NCI-H526 treated with DMSO at 0.1 percent for 48 hours (cell line): ENCODE measurements around the gene CYP19A1.

ENCODE experiments used
- DNase-seq: peaks from one replicate; lab custom pipeline; 2025; lab: John Stamatoyannopoulos, UW

CYP19A1 gene

GRCh38 chr15:51323749-51324148 is 14.6 kb downstream of the CYP19A1 start:
- DNase-seq: no peak

- DNase-seq: no peak
Measured at GRCh38 chr15:51322621-51323296, 15.6 kb downstream of the CYP19A1 start.

- no peak for DNase-seq
Measured at GRCh38 chr15:51321316-51321715, 17.1 kb downstream of the CYP19A1 start.

- DNase-seq: no peak
Measured at GRCh38 chr15:51320843-51321242, 17.6 kb downstream of the CYP19A1 start.

GRCh38 chr15:51319539-51319938 is 18.9 kb downstream of the CYP19A1 start:
- DNase-seq: no peak

- no peak for DNase-seq
Measured at GRCh38 chr15:51318382-51319150, 19.8 kb downstream of the CYP19A1 start.

- DNase-seq: no peak
Measured at GRCh38 chr15:51316636-51317035, 21.8 kb downstream of the CYP19A1 start.

- DNase-seq: no peak
Measured at GRCh38 chr15:51315726-51316125, 22.7 kb downstream of the CYP19A1 start.

- DNase-seq: no peak
Measured at GRCh38 chr15:51314391-51315337, 23.7 kb downstream of the CYP19A1 start.

GRCh38 chr15:51313644-51314280 is 24.6 kb downstream of the CYP19A1 start:
- DNase-seq: no peak

- DNase-seq: no peak
Measured at GRCh38 chr15:51313074-51313393, 25.4 kb downstream of the CYP19A1 start.

GRCh38 chr15:51312166-51313073 is 26.0 kb downstream of the CYP19A1 start:
- peak; percentile 56 for DNase-seq

GRCh38 chr15:51311510-51311909 is 26.9 kb downstream of the CYP19A1 start:
- no peak for DNase-seq

GRCh38 chr15:51310064-51310463 is 28.3 kb downstream of the CYP19A1 start:
- DNase-seq: no peak

- no peak for DNase-seq
Measured at GRCh38 chr15:51307811-51308210, 30.6 kb downstream of the CYP19A1 start.

GRCh38 chr15:51307325-51307724 is 31.1 kb downstream of the CYP19A1 start:
- no peak for DNase-seq

- DNase-seq: no peak
Measured at GRCh38 chr15:51303462-51303980, 34.9 kb downstream of the CYP19A1 start.

GRCh38 chr15:51302480-51302879 is 35.9 kb downstream of the CYP19A1 start:
- DNase-seq: no peak

- no peak for DNase-seq
Measured at GRCh38 chr15:51299187-51300015, 39.0 kb downstream of the CYP19A1 start.

- no peak for DNase-seq
Measured at GRCh38 chr15:51298620-51299019, 39.8 kb downstream of the CYP19A1 start.
